Stromal cell of bone marrow (primary cell): ENCODE data around the gene OR4A47.
"Not testable (repeated sequence)": the region's sequence is repeated elsewhere in the genome, so short reads cannot be mapped to it uniquely, and the experiment has no call there.

Experiments
- DNase-seq: peaks from one replicate; pipeline ENCODE4 v3.0.0-alpha.2; 2012; ENCODE audit warnings: low read depth

The OR4A47 gene, protein sequence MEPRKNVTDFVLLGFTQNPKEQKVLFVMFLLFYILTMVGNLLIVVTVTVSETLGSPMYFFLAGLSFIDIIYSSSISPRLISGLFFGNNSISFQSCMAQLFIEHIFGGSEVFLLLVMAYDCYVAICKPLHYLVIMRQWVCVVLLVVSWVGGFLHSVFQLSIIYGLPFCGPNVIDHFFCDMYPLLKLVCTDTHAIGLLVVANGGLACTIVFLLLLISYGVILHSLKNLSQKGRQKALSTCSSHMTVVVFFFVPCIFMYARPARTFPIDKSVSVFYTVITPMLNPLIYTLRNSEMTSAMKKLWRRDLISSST

DNA sequence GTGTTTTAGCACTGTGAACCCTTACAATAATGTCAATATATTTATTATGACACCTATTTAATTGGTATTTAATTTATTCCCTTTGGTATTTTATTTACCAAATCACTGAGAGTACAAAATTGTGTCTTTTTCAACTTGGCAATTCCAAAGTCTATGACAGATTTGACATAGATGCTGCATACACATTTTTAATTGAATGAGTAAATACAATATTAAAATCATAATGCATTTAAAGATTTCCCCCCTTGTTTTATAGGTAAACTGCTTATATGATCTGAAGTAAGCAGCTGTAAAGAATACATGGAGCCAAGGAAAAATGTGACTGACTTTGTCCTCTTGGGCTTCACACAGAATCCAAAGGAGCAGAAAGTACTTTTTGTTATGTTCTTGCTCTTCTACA, at the start of gene OR4A47:
Gene OR4A47 (plus strand): TSS at position 301 of the 400 bp plus-strand sequence. CDS start 0 bp downstream, at position 301.
- not testable (repeated sequence) for DNase-seq

DNA sequence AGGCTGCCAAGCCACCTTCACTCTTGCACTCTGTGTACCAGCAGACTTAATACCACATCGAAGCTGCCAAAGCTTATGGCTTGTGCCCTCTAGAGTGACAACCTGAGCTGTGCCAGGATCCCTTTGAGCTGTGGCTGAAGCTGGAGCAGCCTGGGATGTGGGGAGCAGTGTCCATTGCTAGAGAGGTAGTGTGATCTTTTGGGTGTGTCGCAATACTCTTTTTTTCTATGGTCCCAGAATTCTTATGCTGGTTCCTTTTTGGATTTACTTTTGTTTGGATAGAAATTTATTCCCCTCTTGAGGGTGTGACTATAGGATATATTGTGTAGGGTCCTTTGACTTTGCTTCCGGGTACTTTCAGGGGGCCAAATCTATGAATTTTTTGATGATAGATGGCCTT, 32.7 kb upstream of the OR4A47 start:
- not testable (repeated sequence) for DNase-seq

DNA sequence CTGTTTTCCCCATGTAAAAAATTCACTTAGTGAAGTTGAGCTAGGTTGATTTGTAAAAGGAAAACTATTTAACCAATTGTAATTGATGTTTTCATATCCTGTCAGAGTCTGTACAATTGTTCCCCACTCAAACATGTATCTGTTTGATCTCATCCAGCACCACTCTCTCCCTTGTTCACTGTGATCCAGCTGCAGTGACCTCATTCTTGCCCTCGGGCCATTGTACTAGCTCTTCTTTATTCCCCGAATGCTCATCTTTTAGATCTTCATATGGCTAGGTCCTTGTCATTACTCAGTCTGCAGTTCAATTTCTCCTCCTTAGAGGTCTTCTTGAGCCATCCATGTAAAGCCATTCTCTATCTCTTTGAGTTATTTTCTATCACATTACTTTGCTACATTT, 14.6 kb upstream of the OR4A47 start:
- not testable (repeated sequence) for DNase-seq

DNA sequence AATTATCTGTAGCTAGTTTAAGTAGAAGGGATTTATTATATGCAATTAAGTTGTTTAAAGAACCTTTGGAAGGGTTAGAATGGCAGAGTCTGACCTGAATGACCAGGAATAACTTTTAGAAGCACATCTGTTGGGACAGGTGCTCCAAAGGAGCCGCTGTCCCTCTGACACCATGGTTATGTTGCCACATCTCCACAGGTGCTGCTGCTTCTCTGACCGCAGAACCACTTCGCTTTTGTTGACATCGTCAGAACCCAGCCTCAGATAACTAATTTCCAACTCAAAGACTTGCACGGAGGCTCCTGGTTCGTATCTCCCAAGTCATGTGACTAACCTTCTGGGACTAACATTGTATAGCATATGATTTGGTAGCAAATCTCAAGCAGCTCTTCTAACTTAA, 13.9 kb upstream of the OR4A47 start:
- not testable (repeated sequence) for DNase-seq

DNA sequence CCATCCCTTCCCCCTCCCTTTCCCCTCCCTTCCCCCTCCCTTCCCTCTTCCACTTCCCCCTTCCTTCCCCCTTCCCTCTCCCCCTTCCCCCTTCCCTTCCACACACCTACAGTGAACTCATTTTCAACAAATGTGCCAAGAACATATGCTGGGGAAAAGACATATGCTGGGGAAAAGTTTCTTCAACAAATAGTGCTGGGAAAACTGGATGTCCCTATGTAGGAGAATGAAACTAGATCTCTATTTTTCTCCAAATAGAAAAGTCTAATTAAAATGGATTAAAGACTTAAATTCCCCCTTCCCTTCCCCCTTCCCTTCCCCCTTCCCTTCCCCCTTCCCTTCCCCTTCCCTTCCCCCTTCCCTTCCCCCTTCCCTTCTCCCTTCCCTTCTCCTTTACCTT, 17.6 kb downstream of the OR4A47 start:
- DNase-seq: not testable (repeated sequence)

DNA sequence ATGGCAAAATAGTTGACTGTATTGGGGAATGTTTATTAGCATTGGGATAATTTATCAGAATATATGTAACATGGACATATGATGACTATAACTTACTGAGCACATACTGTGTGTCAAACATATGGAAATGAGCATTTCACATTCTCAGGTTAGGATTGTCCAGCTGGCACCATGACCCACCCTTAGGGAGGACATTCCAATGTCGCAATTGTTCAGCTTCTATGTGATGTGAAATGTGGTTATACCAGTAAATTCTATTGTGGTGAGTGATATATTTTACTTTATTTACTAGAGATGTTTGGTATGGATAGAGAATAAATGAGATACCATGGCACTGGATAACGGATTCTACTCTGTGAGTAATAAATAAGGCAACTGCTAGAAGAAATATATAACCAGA, 50.4 kb downstream of the OR4A47 start:
- DNase-seq: no peak
